Peyer's patch (tissue), 4 donors: ENCODE results near the gene POLR3A.

ENCODE experiments used
- POLR2A ChIP-seq, 2 donors: fragments of 450-650 bp; IDR thresholded peaks; one replicate each; pipeline ENCODE4 v1.5.1; 2017; ENCODE audit warnings: antibody characterized with exemption in 2 of 2, mild to moderate bottlenecking in 2 of 2, moderate library complexity in 2 of 2
- TF ChIP-seq, protein P1 (sequence below), 6 experiments: fragments of 450-650 bp in 4 of 6; fragments of 200-600 bp in 2 of 6; sonication (generic) in 1 of 6; IDR thresholded peaks; one replicate each; pipeline ENCODE4 v1.5.1; 2017 to 2019; ENCODE audit warnings: antibody characterized with exemption in 6 of 6, mild to moderate bottlenecking in 3 of 6, moderate library complexity in 1 of 6

GRCh38 chr10:77940627-77941026, 88.7 kb downstream of the POLR3A start:
- TF ChIP-seq, protein P1, sequence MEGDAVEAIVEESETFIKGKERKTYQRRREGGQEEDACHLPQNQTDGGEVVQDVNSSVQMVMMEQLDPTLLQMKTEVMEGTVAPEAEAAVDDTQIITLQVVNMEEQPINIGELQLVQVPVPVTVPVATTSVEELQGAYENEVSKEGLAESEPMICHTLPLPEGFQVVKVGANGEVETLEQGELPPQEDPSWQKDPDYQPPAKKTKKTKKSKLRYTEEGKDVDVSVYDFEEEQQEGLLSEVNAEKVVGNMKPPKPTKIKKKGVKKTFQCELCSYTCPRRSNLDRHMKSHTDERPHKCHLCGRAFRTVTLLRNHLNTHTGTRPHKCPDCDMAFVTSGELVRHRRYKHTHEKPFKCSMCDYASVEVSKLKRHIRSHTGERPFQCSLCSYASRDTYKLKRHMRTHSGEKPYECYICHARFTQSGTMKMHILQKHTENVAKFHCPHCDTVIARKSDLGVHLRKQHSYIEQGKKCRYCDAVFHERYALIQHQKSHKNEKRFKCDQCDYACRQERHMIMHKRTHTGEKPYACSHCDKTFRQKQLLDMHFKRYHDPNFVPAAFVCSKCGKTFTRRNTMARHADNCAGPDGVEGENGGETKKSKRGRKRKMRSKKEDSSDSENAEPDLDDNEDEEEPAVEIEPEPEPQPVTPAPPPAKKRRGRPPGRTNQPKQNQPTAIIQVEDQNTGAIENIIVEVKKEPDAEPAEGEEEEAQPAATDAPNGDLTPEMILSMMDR (IDR thresholded peaks at IDR 0.05), result no peak
- no peak for TF ChIP-seq POLR2A (IDR thresholded peaks at IDR 0.05)
